Measurements from ENCODE around the gene CACHD1. TPM values are rescaled to one million over a fixed set of nuclear protein-coding genes. Genes with fewer than 3 reads are reported as not detected.

CACHD1 gene
- total RNA-seq, 1 donor from 2014 or later: 41.0 TPM

GRCh38 chr1:64499966-64500365 lies 30.0 kb downstream of the CACHD1 start:
- Mint-ChIP-seq H3K27ac (ENCODE audit: unreplicated experiment) (no peak overlapping the region), H3K4me1 (peaks cover 59% of the 10 kb centered on the region), H3K27me3 (ENCODE audit: low read depth) (no peaks in the 10 kb centered on the region), H3K4me3 (no peak overlapping the region), H3K9me3 (no peaks in the 10 kb centered on the region), H3K36me3 (ENCODE audit: low read depth) (no peaks in the 10 kb centered on the region)
- no peak for TF ChIP-seq CTCF (conservative IDR thresholded peaks at IDR 0.05)
- DNase-seq (ENCODE audit: low read depth, low spot score): no peak

DNA sequence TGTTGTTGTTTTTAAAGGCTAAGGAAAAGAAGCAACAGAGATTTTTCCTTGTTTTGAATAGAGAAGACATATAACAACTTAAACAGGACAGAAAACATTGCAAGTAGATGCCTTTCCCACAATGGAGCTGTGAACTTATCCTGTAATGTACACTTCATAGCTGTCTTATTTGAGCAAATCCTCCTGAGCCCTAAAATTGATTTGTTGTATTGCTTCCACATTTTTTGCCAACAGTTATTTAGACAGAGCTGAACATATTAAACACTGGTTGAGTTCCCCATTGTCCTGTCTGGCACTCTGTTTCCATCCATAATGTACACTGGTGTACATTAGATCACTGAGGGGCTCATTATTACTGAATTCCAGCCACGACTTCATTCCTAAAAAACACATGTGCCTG lies 32.2 kb downstream of the CACHD1 start:
- Mint-ChIP-seq H3K27ac (ENCODE audit: unreplicated experiment) (no peak overlapping the region), H3K27me3 (ENCODE audit: low read depth) (no peaks in the 10 kb centered on the region), H3K4me3 (peak overlapping the region; percentile 18), H3K36me3 (ENCODE audit: low read depth) (no peaks in the 10 kb centered on the region), H3K9me3 (no peaks in the 10 kb centered on the region), H3K4me1 (peaks cover 59% of the 10 kb centered on the region)
- no peak for DNase-seq (ENCODE audit: low read depth, low spot score)
- TF ChIP-seq CTCF (conservative IDR thresholded peaks at IDR 0.05): no peak

DNA sequence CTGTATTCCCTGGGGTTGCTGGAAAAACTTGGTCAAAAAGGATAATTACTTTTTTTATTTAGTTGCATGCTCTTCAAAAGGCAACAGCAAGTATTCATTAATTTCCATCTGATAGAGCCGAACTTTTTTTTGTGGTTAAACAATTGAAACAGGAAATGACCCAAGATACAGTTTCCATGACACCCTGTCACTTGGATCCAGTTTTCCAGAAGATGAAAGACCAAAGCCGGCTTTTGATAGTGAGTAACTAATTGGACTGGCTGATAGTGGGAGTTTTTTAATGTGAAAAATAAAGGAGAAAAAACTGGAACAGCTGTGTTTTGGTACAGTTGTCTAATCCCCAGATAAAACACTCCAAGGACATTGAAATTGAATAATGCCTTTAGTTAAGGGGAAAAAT lies 33.0 kb downstream of the CACHD1 start:
- DNase-seq (ENCODE audit: low read depth, low spot score): no peak
- H3K4me3 Mint-ChIP-seq: peak overlapping the region; percentile 46
- no peaks in the 10 kb centered on the region for H3K27me3 Mint-ChIP-seq (ENCODE audit: low read depth)
- no peaks in the 10 kb centered on the region for H3K36me3 Mint-ChIP-seq (ENCODE audit: low read depth)
- peak overlapping the region; percentile 48 for H3K27ac Mint-ChIP-seq (ENCODE audit: unreplicated experiment)
- no peak for TF ChIP-seq CTCF (conservative IDR thresholded peaks at IDR 0.05)
- no peaks in the 10 kb centered on the region for H3K9me3 Mint-ChIP-seq
- peaks cover 61% of the 10 kb centered on the region for H3K4me1 Mint-ChIP-seq

- H3K4me3 Mint-ChIP-seq: peak overlapping the region; percentile 90
- no peaks in the 10 kb centered on the region for H3K27me3 Mint-ChIP-seq (ENCODE audit: low read depth)
- peak; percentile 60 for DNase-seq (ENCODE audit: low read depth, low spot score)
- no peak for TF ChIP-seq CTCF (conservative IDR thresholded peaks at IDR 0.05)
- no peaks in the 10 kb centered on the region for H3K36me3 Mint-ChIP-seq (ENCODE audit: low read depth)
- no peaks in the 10 kb centered on the region for H3K9me3 Mint-ChIP-seq
- peak overlapping the region; percentile 97 for H3K27ac Mint-ChIP-seq (ENCODE audit: unreplicated experiment)
- H3K4me1 Mint-ChIP-seq: peaks cover 82% of the 10 kb centered on the region
Measured at GRCh38 chr1:64505232-64505943, 35.5 kb downstream of the CACHD1 start.

DNA sequence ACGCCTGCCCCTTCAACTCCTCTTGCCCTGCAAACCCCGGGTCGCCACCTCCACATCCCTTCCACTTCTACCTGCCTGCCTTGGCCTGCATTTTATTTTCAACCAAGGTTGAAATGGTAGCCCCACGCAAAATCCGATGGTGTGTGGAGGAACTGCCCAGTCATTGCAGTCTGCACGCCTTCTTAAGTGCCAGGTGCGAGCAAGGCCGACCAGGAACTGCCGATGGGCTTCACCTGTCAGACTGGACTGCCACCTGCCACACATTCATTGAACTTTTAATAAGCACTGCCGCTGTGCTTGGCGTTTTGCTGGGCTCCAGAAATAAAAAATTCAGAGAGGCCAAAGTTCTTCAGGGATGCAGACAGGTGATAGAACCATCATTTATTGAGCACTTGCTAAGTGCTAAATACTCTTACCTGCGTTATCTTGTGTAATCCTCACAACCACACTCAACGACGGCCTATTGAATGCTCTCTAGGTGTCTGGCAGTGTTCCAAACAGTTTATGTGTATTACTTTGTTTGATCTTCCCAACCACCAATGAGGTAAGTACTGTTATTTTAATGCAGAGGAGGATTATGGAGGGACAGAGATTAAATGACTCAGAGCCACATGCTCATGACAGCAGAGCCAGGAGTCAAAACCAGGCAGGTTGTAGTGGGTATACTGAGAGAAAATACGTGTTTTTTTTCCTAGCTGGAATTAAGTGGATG lies 36.2 kb downstream of the CACHD1 start:
- Mint-ChIP-seq H3K36me3 (ENCODE audit: low read depth) (no peaks in the 10 kb centered on the region), H3K4me1 (peaks cover 87% of the 10 kb centered on the region), H3K27me3 (ENCODE audit: low read depth) (no peaks in the 10 kb centered on the region), H3K27ac (ENCODE audit: unreplicated experiment) (peak overlapping the region; percentile 97), H3K9me3 (no peaks in the 10 kb centered on the region), H3K4me3 (peak overlapping the region; percentile 90)
- no peak for DNase-seq (ENCODE audit: low read depth, low spot score)
- no peak for TF ChIP-seq CTCF (conservative IDR thresholded peaks at IDR 0.05)

All from neural crest cell (in vitro differentiated cells).